GM21528 (cell line): Measurements from ENCODE around the gene CDYL.

Experiments used
- ATAC-seq: cut with Tn5 transposase; IDR thresholded peaks from one replicate; pipeline ENCODE4 v1.9.1; 2021; ENCODE audit warnings: mild to moderate bottlenecking, moderate library complexity; ENCODE audit not compliant: unreplicated experiment, low FRiP score

Gene CDYL

DNA sequence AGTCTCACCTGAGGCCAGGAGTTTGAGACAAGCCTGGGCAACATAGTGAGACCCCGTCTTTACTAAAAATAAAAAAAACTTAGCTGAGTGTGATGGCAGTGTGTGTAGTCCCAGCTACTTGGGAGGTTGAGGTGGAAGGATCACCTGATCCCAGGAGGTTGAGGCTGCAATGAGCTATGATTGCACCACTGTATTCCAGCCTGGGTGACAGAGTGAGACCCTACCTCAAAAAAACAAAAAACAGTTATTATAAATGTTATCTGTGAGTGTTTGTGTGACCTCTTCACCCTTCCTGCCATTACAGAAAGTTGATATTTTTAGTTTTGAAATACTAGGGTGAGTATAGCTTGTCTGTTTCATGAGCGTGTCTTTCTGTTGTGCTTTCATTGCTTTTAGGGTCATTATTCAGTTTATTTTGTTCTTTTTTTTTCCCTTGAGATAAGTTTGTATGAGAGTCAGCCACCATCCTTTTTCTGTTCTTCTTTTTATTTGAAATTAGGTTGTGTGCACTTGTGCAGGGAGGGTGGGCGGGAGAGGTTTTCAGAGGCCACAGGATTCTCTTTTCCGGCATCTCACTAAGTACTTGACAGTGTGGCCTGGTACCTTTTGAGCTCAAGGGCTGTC lies 26.2 kb downstream of the CDYL start:
- ATAC-seq = peak; percentile 64

DNA sequence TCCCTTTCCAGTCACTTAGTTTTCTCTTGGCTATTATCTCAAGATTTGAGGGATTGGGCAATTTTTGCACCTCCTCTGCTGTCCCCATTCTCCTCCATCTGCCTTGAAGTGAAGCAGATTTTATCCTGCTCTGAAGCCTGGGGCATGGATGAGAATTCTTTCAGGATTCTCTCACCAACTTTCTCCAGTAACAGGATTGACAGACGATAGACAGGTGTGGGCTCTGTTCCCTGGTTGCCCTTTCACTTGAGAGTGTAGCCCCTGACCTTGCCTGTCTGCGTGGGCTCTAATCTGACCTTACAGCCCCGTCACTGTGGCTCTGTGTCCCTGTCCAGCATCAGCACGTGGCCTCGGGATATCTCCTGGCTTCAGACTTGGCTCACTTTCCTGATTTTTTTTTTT lies 27.1 kb downstream of the CDYL start:
- ATAC-seq = no peak

DNA sequence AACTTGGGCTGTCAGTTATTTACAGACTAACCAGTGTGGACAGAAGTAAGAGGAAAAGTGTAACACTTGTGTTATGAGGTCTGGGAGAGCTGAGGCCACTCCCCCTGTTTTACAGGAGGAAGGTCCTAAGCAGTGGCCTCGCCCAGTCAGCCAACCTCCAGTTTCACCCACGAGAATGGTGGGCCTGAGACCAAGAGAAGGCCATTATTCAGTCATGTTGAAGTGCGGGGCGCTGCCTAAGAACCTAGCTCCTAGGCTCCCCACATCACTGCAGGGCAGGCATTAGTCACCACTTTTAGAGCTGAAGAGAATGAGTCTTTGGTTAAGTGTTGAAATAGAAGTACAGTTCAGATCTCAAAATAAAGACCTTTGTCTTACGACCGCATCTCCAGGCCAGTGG lies 27.9 kb downstream of the CDYL start:
- ATAC-seq = no peak

DNA sequence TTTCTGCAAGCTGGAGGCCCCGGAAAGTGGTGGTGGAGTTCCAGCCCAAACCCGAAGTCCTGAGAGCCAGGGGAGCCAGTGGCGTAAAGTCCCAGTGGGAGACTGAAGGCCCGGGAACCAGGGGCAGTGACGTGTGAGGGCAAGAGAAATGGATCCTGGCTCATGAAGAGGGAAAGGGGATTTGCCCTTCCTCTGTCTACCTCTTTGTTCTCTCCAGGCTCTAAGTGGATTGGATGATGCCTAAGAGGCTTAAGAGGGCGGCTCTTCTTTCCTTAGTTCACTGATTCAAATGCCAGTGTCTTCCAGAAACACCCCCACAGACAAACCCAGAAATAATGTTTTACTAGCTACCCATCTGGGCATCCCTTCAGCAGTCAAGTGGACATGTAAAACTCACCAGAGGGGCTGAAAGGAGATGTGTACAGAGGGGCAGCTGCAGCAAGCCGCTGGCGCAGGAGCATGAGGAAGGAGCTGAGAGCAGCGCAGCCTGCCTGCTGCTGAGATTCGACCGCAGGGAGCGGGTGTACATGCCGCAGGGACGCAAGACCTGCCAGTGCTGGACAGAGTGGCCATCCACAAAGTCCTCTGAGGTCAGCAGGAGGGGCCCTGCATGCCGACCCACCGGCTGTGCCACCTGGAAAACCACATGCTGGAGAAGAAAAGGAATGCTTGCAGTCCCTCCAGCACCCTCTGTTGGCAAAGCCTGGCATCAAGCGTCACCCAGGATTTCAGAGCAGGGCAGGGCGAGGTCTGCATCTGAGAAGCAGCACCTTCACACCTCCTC lies 29.5 kb downstream of the CDYL start:
- ATAC-seq = no peak

DNA sequence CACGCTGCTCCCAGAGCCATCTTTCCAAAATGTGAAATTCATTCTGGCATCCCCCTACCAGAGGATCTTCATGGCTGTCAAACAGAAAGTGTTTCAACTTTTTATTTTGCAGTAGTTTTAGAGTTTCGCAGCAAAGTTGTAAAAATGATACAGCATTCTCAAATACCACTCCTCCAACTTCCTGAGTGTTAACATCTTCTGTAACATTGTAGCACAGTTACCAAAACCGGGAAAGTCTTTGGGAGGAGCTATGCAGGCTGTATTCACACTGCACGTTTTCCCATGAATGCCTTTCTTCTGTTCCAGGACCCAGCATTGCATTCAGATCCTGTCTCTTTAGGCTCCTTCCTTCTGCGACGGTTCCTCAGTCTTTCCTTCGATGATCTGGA lies 30.1 kb downstream of the CDYL start:
- no peak for ATAC-seq

DNA sequence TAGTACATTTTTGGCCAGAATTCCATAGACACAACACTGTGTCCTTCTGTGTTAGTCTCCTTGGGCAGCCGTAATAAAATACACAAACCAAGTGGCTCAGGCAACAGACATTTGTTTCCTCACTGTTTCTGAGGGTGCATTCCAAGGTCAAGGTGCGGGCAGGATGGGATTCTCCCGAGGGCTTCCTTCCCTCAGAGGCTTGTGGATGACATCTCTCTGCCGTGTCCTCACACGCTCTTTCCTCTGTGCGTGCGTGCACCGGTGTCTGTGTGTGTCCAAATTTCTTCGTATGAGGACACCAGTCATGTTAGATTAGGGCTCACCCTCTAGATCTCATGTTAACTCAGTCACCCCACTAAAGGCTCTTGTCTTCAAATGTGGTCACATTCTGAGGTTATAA lies 30.6 kb downstream of the CDYL start:
- no peak for ATAC-seq

DNA sequence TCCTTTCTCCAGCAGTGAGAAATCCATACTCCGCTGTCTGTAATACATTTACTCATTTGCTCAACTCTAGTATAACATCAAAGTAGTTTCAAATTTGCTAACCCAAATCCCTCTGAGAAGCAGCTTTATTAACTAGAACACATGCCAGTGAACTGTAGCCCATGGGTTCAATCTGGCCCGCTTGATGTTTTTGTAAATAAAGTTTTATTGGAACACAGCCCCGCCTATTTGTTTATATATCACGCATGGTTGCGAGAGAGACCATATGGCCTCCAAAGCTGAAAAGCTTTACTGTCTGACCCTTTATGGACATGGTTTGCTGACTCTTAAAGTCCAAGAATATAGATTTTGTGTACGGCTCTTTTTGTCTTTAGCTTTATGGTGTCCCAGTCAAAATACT lies 32.2 kb downstream of the CDYL start:
- no peak for ATAC-seq

DNA sequence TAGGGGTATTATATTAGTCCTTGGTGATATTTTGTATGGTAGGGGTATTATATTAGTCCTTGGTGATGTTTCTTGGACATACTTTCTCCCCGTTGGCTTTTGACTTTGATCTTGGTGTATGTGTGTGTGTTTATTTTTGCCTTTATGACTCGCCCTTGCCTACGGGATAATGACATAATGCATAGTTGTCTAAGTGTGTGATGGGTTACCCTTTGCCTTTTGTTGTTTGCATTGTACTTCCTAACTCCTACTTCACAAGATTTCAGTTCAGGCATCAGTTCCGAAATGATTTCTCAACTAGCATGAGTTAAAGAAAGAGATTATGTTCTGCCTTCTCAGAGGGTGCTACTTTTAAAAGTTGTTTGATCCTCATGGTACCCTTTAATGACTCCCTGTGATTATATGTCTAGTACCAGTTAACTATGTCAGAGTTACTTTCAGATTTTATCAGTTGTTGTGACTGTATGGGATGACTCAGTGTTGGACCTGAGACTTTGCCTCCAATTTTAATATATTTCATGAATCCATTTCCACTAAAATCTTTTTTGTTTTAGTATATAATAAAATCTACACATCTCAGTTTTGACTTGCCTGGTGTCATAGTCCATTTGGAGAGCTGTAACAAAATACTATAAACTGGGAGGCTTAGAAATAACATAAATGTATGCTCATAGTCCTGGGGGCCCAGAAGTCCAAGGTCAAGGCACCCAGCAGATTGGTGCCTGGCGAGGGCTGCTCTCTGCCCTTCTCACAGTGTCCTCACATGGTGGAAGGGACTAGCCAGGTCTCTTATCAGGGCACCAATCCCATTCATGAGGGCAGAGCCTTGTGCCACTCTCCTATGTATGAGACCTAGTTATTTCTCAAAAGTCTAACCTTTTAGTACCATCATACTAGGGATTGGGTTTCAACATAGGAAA lies 34.1 kb downstream of the CDYL start:
- ATAC-seq = no peak

DNA sequence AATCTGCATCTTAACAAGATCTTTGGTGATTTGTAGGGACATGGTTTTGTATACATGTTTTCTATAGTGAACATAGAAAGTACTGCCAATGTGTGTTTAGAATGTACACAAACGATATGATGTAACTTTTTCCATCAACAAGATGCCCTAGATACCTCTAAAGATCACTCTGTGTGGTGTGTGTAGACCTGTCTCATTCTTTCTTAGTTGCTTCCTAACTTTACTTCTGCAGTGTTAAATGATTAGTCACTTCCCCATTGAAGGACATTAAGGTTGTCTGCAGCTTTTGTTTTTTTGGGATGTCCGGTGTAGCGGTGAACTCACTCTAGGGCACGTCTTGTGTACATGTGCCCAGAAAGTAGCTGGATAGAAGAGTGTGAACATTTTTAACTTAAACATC lies 35.9 kb downstream of the CDYL start:
- no peak for ATAC-seq

DNA sequence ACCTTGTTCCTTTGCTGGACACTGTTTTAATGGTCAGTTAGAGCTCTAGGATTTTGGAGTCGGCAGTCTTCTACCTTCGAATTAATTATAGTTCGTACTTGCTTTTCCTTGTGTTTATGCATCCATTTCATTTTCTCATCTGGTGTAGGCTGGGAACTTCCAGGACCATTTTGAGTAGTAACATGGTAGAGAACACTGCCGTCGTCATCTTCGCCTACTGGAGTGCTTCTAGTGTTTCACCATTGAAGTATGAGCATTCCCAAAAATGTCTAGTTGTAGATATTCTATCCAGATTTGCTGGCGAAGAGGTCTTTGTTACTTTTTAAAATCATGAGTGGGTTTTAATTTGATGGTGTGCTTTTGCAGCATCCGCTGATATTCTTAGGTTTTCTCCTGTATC lies 36.9 kb downstream of the CDYL start:
- no peak for ATAC-seq

DNA sequence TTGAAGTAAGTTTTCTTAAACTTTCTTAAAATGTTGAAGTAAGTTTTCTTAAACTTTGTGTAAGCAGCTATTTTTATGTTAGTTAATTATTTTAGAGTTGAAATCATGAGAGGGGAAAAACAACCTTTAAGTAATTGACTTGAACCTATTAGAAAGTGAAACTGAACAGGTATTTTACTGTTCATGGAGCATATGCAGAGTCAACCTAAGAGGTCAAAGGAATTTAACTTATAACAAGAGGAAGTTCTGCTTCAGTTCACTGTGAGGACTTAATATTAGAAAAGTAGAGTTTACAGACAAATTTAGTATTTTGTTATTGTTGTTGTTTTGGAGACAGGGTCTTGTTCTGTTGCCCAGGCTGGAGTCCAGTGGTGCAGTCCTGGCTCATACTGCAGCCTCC lies 38.0 kb downstream of the CDYL start:
- ATAC-seq = peak; percentile 55

DNA sequence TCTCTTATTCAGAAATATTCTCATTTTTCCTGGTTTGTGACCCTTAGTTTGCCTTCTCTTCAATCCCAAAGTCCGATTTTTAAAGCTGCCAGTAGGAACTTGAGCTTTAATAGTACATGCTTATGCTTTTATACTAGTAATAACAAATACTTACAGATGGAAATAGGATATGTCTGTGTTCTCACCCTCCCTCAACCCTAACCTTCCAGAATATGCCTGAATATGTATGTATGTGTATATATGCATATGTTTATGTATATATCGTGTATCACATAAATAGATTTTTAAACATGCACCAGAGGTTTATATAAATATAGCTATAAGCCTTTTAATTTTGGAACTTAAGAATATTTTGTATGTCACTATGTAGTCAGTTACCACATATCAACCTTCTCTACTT lies 38.8 kb downstream of the CDYL start:
- no peak for ATAC-seq

DNA sequence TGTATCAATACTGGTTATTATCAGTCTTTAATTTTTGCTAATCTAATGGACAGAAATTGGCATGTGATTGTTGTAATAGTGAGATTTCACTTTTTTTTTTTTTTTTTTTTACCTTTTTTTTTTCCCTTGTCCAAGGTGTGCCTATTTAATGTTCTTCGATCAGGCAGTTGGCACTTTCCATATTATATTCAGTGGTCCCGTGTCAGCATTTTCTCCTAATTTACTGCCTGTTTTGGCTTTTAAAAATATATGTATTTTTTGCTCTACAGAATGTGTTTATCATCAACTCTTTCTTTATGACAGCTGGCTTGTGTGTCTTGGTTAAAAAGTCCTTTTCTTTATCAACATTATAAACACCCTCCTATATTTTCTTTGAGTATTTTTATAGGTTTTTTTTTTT lies 39.4 kb downstream of the CDYL start:
- no peak for ATAC-seq

DNA sequence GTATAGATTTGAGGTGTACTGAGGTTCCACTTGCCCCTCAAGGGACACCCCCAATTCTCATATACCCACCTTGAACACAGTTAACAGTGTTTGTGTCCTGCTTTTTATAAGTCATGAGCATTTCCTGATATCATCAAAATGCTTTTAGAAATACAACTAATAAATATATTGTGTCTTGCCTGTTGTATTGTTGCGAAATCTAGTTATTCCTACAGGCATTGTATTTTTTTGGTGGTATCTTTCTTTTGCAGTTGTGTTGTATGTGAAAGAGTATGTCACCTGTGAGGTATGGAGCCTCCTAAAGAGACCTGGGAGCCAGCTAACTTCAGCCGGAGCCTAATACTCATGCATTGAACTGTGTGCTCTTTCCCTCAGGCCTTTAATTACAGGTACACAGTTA lies 40.7 kb downstream of the CDYL start:
- ATAC-seq = no peak

DNA sequence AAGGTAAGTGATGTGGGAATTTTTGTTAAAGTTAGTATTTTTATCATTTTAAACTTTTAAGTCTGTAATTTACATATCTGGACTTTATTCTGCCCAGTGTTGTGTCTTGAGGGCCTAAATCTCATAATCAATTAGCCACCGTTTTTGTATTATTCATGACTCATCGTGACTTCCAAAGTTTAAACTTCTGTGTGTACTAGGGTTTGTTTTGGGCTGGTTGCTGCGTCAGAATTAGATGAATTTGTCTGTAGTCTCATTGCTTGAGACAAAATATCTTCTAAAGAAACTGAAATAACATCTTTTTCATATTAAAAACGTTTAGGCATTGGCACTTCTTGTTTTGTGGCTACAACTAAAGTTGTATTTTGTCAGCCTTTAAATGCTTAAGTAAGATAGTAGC lies 41.3 kb downstream of the CDYL start:
- ATAC-seq = no peak

DNA sequence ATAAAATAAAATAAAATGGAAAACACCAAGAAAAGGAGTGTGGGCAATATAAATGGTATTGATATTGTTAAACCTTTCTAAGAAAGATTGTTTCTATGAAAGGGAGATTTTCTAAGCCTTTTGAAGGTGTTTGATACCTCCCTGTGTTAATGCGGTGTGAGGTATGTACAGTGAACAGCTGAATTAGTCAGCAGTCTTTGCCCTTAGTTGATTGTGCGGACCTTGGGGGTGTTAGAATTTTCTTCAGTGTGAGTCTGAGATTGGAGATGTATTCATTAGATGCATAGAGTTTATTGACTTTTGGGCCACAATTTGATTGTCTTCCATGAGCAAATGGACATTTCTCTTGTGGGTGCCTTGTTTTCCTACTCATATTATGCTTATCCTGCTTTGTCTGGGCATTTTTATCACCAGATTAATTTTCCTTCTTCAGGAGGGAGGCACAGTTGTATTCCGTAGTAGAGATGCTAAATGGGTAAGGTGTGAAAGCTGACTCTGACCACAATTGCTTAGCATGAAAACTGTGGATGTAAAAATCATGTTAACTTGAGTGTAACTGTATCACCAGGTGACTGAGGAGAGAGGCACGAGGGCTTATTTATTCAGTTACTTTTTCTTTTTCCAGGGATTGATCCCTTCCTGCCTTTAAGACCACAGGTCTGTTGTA lies 42.2 kb downstream of the CDYL start:
- ATAC-seq = no peak

DNA sequence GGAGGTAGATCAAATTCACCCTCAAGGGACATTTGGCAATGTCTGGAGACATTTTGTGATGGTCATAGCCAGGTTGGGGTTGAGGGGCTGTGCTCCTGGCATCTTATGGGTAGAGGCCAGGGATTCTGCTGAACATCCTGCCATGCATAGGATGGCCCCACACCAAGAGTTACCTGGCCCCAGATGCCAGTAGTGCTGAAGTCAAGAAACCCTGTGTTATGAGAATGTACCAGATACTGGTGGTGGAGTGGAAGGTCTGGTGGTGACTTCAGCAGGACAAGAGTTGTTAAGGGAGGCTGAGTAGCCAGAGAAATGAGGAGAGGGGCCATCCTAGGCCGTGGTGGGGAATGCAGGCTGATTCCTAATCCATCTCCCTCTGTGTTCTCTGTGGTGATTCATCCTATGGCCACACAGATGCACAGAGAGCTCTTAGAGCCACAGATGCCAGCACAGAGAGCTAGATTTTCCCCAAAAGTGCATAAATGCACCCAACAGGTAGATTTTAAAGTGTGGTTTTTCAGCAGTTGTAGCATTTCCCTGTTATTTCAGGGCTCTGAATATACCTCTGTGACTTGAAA lies 43.6 kb downstream of the CDYL start:
- no peak for ATAC-seq

DNA sequence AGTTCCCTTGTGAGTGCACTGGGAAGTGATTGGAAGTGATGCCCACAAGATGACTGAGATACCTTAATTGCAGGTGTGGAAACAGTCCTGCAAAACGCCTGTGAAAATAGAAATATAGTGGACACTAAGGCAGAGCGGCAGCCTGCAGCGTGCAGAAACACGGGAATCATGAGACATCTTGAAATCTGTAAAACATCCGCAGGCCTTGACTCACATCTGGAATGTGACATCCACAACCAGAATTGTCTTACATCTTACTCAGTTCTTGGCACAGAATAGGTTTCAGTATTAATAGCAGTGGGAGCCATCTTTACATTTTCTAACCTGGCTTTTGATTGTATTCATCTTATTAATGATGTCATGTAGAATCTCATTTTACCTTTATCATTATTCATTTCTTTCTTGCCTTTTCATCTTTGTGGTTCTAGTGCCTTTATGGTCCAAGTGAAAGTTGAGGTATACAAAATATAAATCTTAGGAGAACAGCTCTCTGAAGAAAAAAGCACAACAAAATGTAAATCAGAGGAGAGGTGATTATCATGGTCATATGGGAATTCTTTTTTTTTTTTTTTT lies 44.6 kb downstream of the CDYL start:
- no peak for ATAC-seq

DNA sequence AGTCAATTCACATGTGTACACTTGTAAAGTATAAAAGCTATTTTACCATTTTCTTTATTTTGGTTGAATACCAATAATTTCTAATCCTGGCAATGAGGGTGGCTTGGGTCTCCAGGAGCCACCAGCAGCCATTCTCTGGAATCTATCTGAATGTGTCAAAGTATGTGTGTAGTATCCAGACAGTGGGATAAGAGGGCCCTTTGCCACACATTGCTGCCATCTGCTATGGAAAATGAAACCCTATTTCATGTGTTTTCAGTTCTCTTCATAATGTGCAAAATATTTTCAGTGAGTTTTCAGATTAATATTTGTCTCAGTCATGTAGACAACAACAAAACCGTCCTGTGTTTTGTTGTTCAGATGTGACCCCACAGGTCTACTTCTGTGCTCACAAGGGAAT lies 46.3 kb downstream of the CDYL start:
- no peak for ATAC-seq

DNA sequence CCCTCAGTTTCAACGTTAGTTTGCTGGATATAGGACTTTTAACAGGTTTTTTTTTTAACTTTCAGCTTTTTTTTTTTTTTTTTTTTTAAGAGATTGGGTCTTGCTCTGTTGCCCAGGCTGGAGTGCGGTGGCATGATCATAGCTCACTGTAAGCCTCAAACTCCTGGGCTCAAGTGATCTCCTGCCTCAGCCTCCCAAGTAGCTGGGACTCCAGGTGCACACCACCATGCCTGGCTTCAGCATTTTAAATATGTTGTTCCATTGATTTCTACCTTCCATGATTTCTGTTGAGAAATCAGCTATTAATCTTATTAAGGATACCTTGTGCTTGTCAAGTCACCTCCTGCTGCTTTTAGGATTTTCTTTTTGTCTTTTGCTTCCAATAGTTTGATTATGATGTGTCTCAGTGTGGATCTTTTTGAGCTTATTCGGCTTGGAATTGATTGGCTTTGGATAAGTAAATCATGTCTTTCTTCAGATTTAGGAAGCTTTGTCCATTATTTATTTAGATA lies 52.0 kb downstream of the CDYL start:
- ATAC-seq = no peak
